Tibial artery (tissue), 4 donors: ENCODE results near the gene ROR1.
A peak's percentile ranks its signal among the peaks of the same experiment; 100 is the strongest.

Experiments
- DNase-seq, 2 donors: peaks; one replicate each; pipeline ENCODE4 v3.0.0-alpha.2; 2019
- H3K27ac ChIP-seq, 2 donors: fragments of 200-600 bp; sonication (generic) in 1 of 2; 1 replicate in 1 of 2; 2 replicates in 1 of 2; pipeline ENCODE4 v1.5.1; 2018 to 2019; ENCODE audit warnings: mild to moderate bottlenecking in 1 of 2
- H3K27me3 ChIP-seq, 2 donors: fragments of 200-600 bp; sonication (generic) in 1 of 2; one replicate each; pipeline versions ENCODE4 v1.5.1 to v1.6.0; 2016 to 2019
- H3K36me3 ChIP-seq, 3 donors: fragments of 200-600 bp; sonication (generic) in 2 of 3; one replicate each; pipeline ENCODE4 v1.5.1; 2016 to 2019; ENCODE audit warnings: mild to moderate bottlenecking in 2 of 3
- H3K4me1 ChIP-seq, 4 donors: fragments of 200-600 bp; sonication (generic) in 2 of 4; 1 replicate in 3 of 4; 2 replicates in 1 of 4; pipeline ENCODE4 v1.5.1; 2016 to 2019
- H3K4me3 ChIP-seq, 2 donors: fragments of 200-600 bp; sonication (generic) in 1 of 2; 1 replicate in 1 of 2; 2 replicates in 1 of 2; pipeline ENCODE4 v1.5.1; 2018 to 2019; ENCODE audit warnings: mild to moderate bottlenecking in 2 of 2
- H3K9me3 ChIP-seq, 3 donors: fragments of 200-600 bp; sonication (generic) in 1 of 3; one replicate each; pipeline ENCODE4 v1.5.1; 2016 to 2019
- intact Hi-C: fragments of 100-400 bp; cut with DNase I; formaldehyde crosslinking; loops from one replicate; pipeline ENCODE4 v1.15.0; 2023; ENCODE audit warnings: low total_unique reads
- TF ChIP-seq, protein P1 (sequence below), 2 experiments: fragments of 200-600 bp in 1 of 2; fragments of 450-650 bp in 1 of 2; IDR thresholded peaks; one replicate each; pipeline ENCODE4 v1.5.1; 2017 to 2019; ENCODE audit warnings: antibody characterized with exemption in 2 of 2, mild to moderate bottlenecking in 1 of 2, moderate library complexity in 1 of 2

ROR1 gene

DNA sequence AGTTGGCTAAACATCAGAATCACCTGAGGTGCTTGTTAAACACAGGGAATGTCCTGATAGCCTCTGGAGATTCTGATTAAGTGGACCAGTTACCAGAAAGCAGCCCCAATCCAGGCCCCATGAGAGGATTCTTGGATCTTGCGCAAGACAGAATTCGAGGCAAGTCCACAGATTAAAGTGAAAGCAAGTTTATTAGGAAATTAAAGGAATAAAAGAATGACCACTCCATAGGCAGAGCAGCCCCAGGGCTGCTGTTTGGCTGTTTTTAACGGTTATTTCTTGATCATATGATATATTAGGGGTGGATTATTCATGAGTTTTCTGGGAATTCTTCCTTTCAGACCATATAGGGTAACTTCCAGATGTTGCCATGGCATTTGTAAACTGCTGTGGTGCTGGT lies 176.2 kb downstream of the ROR1 start:
- intact Hi-C loops, result no loop called here
- Histone ChIP-seq H3K27ac (peak overlapping the region; percentile 76 to 83), H3K9me3 (peaks cover 0 to 9% (median 0%) of the 10 kb centered on the region in 3 donors), H3K4me3 (no peak overlapping the region), H3K4me1 (peaks cover 0 to 84% (median 40%) of the 10 kb centered on the region in 4 donors), H3K27me3 (no peaks in the 10 kb centered on the region), H3K36me3 (no peaks in the 10 kb centered on the region)
- TF ChIP-seq, protein P1, sequence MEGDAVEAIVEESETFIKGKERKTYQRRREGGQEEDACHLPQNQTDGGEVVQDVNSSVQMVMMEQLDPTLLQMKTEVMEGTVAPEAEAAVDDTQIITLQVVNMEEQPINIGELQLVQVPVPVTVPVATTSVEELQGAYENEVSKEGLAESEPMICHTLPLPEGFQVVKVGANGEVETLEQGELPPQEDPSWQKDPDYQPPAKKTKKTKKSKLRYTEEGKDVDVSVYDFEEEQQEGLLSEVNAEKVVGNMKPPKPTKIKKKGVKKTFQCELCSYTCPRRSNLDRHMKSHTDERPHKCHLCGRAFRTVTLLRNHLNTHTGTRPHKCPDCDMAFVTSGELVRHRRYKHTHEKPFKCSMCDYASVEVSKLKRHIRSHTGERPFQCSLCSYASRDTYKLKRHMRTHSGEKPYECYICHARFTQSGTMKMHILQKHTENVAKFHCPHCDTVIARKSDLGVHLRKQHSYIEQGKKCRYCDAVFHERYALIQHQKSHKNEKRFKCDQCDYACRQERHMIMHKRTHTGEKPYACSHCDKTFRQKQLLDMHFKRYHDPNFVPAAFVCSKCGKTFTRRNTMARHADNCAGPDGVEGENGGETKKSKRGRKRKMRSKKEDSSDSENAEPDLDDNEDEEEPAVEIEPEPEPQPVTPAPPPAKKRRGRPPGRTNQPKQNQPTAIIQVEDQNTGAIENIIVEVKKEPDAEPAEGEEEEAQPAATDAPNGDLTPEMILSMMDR (IDR thresholded peaks at IDR 0.05), result no peak
- peak; percentile 61 to 77 for DNase-seq

DNA sequence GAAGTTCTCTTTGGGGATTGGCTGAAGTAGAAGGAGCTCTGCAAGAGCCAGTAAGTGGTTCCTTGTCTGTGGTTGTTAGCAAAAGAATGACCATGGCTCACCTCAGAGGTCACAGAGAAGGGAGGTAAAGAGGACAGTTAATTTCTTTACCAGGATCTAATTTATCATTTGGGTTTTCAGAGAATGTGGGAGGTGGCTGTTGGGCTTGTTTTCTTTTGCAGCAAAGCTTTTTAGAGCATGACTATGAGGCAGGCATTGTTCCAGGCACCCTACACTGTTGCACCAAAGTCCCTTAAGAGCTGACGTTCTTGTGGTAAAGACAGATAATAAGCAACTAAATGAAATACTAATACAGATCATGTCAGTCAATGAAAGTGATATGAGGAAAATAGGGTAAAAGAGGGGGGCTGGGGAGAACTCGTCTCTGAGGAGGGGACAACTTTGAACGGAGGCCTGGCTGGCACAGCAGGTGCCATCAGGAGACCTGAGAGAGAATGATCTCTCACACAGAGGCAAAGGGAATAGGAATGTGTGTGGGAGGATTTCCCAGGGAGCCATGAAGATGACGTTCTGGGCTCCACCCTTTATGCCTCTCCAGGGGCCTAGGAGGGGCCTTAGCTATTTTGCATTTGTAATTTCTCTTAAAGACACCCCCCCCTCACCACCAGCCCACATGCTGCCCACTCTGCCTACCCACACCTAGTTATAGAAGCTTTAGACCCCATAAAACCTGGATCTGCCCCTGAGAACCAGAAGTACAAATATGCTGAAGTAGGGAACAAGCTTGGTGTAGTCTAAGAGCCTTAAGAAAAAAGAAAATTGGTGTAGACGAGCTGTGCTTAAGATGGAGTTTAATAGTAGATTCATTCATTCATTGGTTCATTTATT lies 177.5 kb downstream of the ROR1 start:
- DNase-seq, result no peak
- intact Hi-C loops, result no loop called here
- peak overlapping the region; percentile 76 to 83 for H3K27ac ChIP-seq
- H3K36me3 ChIP-seq, result no peaks in the 10 kb centered on the region
- TF ChIP-seq, protein P1 (IDR thresholded peaks at IDR 0.05), result no peak
- H3K4me1 ChIP-seq, result peaks cover 0 to 84% (median 45%) of the 10 kb centered on the region in 4 donors
- H3K27me3 ChIP-seq, result no peaks in the 10 kb centered on the region
- H3K4me3 ChIP-seq, result no peak overlapping the region
- H3K9me3 ChIP-seq, result peaks cover 0 to 9% (median 0%) of the 10 kb centered on the region in 3 donors

DNA sequence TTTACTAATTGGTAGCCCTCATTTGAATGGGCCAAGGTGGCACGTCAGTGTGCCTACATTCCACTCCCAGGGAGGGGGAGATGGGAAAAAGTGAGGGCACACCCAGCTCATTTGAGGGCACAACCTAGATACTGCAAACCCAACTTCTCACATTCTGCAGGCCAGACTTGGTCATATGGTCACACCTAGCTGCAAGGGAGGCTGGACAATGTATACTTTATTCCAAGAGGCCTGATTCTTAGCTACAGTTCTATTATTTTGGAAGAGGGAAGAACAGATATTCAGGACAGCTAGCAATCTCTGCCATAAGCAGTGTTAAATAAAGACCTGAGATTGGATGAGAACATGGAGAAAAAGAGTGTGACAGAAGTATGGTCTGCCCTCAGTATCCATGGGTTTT lies 180.4 kb downstream of the ROR1 start:
- no peak overlapping the region for H3K27ac ChIP-seq

DNA sequence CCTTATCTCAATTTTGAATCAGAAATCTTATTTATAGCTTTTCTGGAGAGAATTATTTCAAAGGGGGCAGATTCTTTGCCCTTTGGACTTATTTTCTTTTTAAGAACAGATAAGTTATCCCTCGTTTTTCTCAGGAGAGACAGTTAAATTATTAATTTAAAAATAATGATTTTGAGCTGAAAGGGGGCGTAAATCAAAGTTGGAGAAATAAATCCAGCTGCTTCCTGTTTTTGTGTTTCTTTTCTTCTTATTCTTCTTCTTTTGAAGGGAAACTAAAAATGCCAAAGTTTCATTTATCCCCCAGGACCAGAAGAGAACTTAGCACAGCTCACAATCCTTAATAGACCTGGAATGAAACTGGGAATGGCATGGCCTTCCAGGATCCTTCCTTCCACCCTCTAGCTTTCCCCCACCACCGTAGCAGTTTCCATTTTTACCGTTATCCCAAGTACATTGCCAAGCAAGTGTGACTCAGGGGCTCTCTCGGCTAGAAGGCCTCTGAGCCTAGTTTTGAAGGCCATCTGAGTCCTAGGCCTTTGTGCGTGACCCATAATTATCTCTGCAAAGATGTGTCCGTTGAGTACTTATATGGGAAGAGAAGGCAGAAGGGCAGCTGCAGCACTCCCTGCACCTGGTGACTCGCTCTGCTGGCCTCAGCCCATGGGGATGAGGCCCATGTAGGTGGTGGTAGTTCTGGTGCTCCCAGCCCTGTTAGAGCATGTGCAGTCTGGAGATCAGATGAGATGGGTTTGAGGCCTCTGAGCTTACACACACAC lies 181.7 kb downstream of the ROR1 start:
- peak overlapping the region; percentile 64 to 68 for H3K27ac ChIP-seq
- no peaks in the 10 kb centered on the region for H3K27me3 ChIP-seq
- H3K4me3 ChIP-seq, result no peak overlapping the region
- TF ChIP-seq, protein P1 (IDR thresholded peaks at IDR 0.05), result no peak
- intact Hi-C loops, result no loop called here
- peaks cover 0 to 9% (median 0%) of the 10 kb centered on the region in 3 donors for H3K9me3 ChIP-seq
- peaks cover 0 to 65% (median 26%) of the 10 kb centered on the region in 4 donors for H3K4me1 ChIP-seq
- H3K36me3 ChIP-seq, result no peaks in the 10 kb centered on the region
- no peak for DNase-seq

More for the DNA sequence above, 180.4 kb downstream of the ROR1 start:
- no peak for DNase-seq
- no peaks in the 10 kb centered on the region for H3K36me3 ChIP-seq
- H3K4me3 ChIP-seq, result no peak overlapping the region
- H3K4me1 ChIP-seq, result peaks cover 0 to 66% (median 31%) of the 10 kb centered on the region in 4 donors
- intact Hi-C loops, result no loop called here
- TF ChIP-seq, protein P1 (IDR thresholded peaks at IDR 0.05), result no peak
- peaks cover 0 to 9% (median 0%) of the 10 kb centered on the region in 3 donors for H3K9me3 ChIP-seq
- H3K27me3 ChIP-seq, result no peaks in the 10 kb centered on the region

DNA sequence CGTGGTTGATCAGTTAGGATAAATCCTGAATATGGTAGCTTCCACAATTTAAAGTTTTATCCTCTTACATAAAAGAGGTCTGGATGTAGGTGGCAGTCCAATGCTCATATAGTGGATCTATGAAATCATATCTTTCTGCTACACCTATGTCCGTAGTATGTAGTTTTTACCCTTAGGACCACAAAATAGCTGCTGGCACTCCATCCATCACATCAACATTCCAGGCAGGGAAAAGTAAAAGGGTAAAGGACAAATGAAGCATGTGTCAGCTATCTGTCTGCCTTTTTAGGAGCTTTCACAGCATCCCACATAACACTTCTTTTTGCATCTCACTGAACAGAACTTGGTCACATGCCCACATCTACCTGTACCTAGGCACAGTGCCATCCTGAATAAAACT lies 184.7 kb downstream of the ROR1 start:
- intact Hi-C loops, result no loop called here
- Histone ChIP-seq H3K4me3 (no peak overlapping the region), H3K27me3 (no peaks in the 10 kb centered on the region), H3K27ac (no peak overlapping the region), H3K4me1 (peaks cover 0 to 50% (median 18%) of the 10 kb centered on the region in 4 donors), H3K9me3 (peaks cover 0 to 9% (median 0%) of the 10 kb centered on the region in 3 donors), H3K36me3 (no peaks in the 10 kb centered on the region)
- no peak for DNase-seq
- TF ChIP-seq, protein P1 (IDR thresholded peaks at IDR 0.05), result no peak
